Duodenal mucosa (tissue), 2 donors: Measurements from ENCODE around the gene SLC25A45.

Source experiments
- H3K27ac ChIP-seq: one replicate; pipeline ENCODE4 v1.7.0; 2013; ENCODE audit warnings: low read depth, low read length
- H3K27me3 ChIP-seq, 2 donors: one replicate each; pipeline ENCODE4 v1.7.0; 2013; ENCODE audit warnings: low read length in 2 of 2, control low read depth in 1 of 2; ENCODE audit not compliant: insufficient read depth in 2 of 2, control insufficient read depth in 1 of 2
- H3K36me3 ChIP-seq, 2 donors: one replicate each; pipeline ENCODE4 v1.7.0; 2013; ENCODE audit warnings: low read length in 2 of 2, control low read depth in 1 of 2; ENCODE audit not compliant: insufficient read depth in 2 of 2, control insufficient read depth in 1 of 2
- H3K4me1 ChIP-seq, 2 donors: one replicate each; pipeline ENCODE4 v1.7.0; 2013; ENCODE audit warnings: low read length in 2 of 2, control low read depth in 1 of 2; ENCODE audit not compliant: insufficient read depth in 2 of 2, control insufficient read depth in 1 of 2
- H3K4me3 ChIP-seq, 2 donors: one replicate each; pipeline ENCODE4 v1.7.0; 2013; ENCODE audit warnings: low read length in 2 of 2, low read depth in 1 of 2
- H3K9ac ChIP-seq, 2 donors: one replicate each; pipeline ENCODE4 v1.7.0; 2013; ENCODE audit warnings: low read length in 2 of 2, low read depth in 1 of 2
- H3K9me3 ChIP-seq, 2 donors: one replicate each; pipeline ENCODE4 v1.7.0; 2013; ENCODE audit warnings: low read length in 2 of 2, control low read depth in 1 of 2; ENCODE audit not compliant: control insufficient read depth in 1 of 2

The SLC25A45 gene

GRCh38 chr11:65362320-65362931, 20.0 kb downstream of the SLC25A45 start:
- Histone ChIP-seq H3K27me3 (no peaks in the 10 kb centered on the region), H3K4me1 (peaks cover 14 to 20% of the 10 kb centered on the region in 2 donors), H3K27ac (peak overlapping the region; percentile 18), H3K4me3 (no peak overlapping the region), H3K9me3 (no peaks in the 10 kb centered on the region), H3K9ac (no peak overlapping the region), H3K36me3 (no peaks in the 10 kb centered on the region)

GRCh38 chr11:65357856-65358356, 24.5 kb downstream of the SLC25A45 start:
- Histone ChIP-seq H3K27ac (peak overlapping the region; percentile 36), H3K4me1 (peaks cover 20 to 39% of the 10 kb centered on the region in 2 donors), H3K27me3 (no peaks in the 10 kb centered on the region), H3K4me3 (no peak overlapping the region), H3K36me3 (peaks cover 0 to 3% of the 10 kb centered on the region in 2 donors), H3K9ac (peak overlapping the region; percentile 17 to 38), H3K9me3 (no peaks in the 10 kb centered on the region)

GRCh38 chr11:65356394-65356972, 26.0 kb downstream of the SLC25A45 start:
- H3K9me3 ChIP-seq, result no peaks in the 10 kb centered on the region
- H3K36me3 ChIP-seq, result peaks cover 9 to 15% of the 10 kb centered on the region in 2 donors
- no peak overlapping the region for H3K27ac ChIP-seq
- H3K4me3 ChIP-seq, result no peak overlapping the region
- H3K27me3 ChIP-seq, result no peaks in the 10 kb centered on the region
- no peak overlapping the region for H3K9ac ChIP-seq
- peaks cover 20 to 39% of the 10 kb centered on the region in 2 donors for H3K4me1 ChIP-seq

- peaks cover 20 to 39% of the 10 kb centered on the region in 2 donors for H3K4me1 ChIP-seq
- no peak overlapping the region for H3K27ac ChIP-seq
These were observed 26.6 kb downstream of the SLC25A45 start for GRCh38 chr11:65355776-65356393.

GRCh38 chr11:65355013-65355775, 27.3 kb downstream of the SLC25A45 start:
- Histone ChIP-seq H3K27ac (no peak overlapping the region), H3K9ac (peak overlapping the region; percentile 51 to 72), H3K27me3 (no peaks in the 10 kb centered on the region)

More at GRCh38 chr11:65355776-65356393, 26.6 kb downstream of the SLC25A45 start:
- H3K27me3 ChIP-seq, result no peaks in the 10 kb centered on the region
- H3K9me3 ChIP-seq, result no peaks in the 10 kb centered on the region
- peak overlapping the region; percentile 69 to 74 for H3K4me3 ChIP-seq
- peaks cover 12 to 21% of the 10 kb centered on the region in 2 donors for H3K36me3 ChIP-seq
- H3K9ac ChIP-seq, result peak overlapping the region in 1 of 2 donors; percentile 43

GRCh38 chr11:65354265-65355012, 28.0 kb downstream of the SLC25A45 start, which contains the start of gene TIGD3:
Gene TIGD3, plus strand, starts transcription at chr11:65354751. Its CDS starts 1,058 bp downstream, at chr11:65355809.
- Histone ChIP-seq H3K27ac (no peak within 1 kb of the TSS), H3K9ac (peak within 1 kb of the TSS; percentile 51 to 72), H3K27me3 (no peaks in the 10 kb centered on the region), H3K36me3 (peaks cover 12 to 33% of the 10 kb centered on the region in 2 donors), H3K9me3 (no peaks in the 10 kb centered on the region), H3K4me3 (peak within 1 kb of the TSS; percentile 69 to 79), H3K4me1 (peaks cover 20 to 39% of the 10 kb centered on the region in 2 donors)

More at GRCh38 chr11:65355013-65355775, 27.3 kb downstream of the SLC25A45 start:
- no peaks in the 10 kb centered on the region for H3K9me3 ChIP-seq
- peaks cover 20 to 39% of the 10 kb centered on the region in 2 donors for H3K4me1 ChIP-seq
- peak overlapping the region; percentile 69 to 74 for H3K4me3 ChIP-seq
- H3K36me3 ChIP-seq, result peaks cover 12 to 27% of the 10 kb centered on the region in 2 donors

GRCh38 chr11:65353900-65354264, 28.6 kb downstream of the SLC25A45 start:
- H3K9ac ChIP-seq, result peak overlapping the region; percentile 26 to 48
- H3K27ac ChIP-seq, result no peak overlapping the region
- H3K4me1 ChIP-seq, result peaks cover 20 to 39% of the 10 kb centered on the region in 2 donors
- peaks cover 16 to 38% of the 10 kb centered on the region in 2 donors for H3K36me3 ChIP-seq
- no peaks in the 10 kb centered on the region for H3K27me3 ChIP-seq
- peak overlapping the region; percentile 67 to 79 for H3K4me3 ChIP-seq
- H3K9me3 ChIP-seq, result no peaks in the 10 kb centered on the region

- no peak overlapping the region for H3K27ac ChIP-seq
- peak overlapping the region in 1 of 2 donors; percentile 79 for H3K4me3 ChIP-seq
- peaks cover 21 to 43% of the 10 kb centered on the region in 2 donors for H3K36me3 ChIP-seq
- no peak overlapping the region for H3K9ac ChIP-seq
- no peaks in the 10 kb centered on the region for H3K9me3 ChIP-seq
- no peaks in the 10 kb centered on the region for H3K27me3 ChIP-seq
- peaks cover 20 to 34% of the 10 kb centered on the region in 2 donors for H3K4me1 ChIP-seq
These were observed 29.1 kb downstream of the SLC25A45 start for GRCh38 chr11:65353376-65353775.

- H3K9me3 ChIP-seq, result no peaks in the 10 kb centered on the region
- peaks cover 21 to 49% of the 10 kb centered on the region in 2 donors for H3K36me3 ChIP-seq
- H3K4me3 ChIP-seq, result no peak overlapping the region
- no peaks in the 10 kb centered on the region for H3K27me3 ChIP-seq
- H3K27ac ChIP-seq, result no peak overlapping the region
- peaks cover 16 to 29% of the 10 kb centered on the region in 2 donors for H3K4me1 ChIP-seq
- no peak overlapping the region for H3K9ac ChIP-seq
These were observed 29.7 kb downstream of the SLC25A45 start for GRCh38 chr11:65352783-65353182.
